HepG2 (cell line): Measurements from ENCODE around the gene WDR31. TPM values are rescaled to one million over a fixed set of nuclear protein-coding genes. Genes with fewer than 3 reads are reported as not detected.
A peak's percentile ranks its signal among the peaks of the same experiment; 100 is the strongest.

Source experiments
- ATF6 ChIP-seq: sonication (generic); formaldehyde crosslinking; conservative IDR thresholded peaks from 2 replicates; pipeline ENCODE4 v1.4.0; 2020; ENCODE audit warnings: missing genetic modification reagents
- CBX1 ChIP-seq: IDR thresholded peaks from one replicate; pipeline ENCODE4 v1.6.1; 2016; ENCODE audit warnings: antibody characterized with exemption, low read depth
- DNMT3B ChIP-seq: conservative IDR thresholded peaks from 2 replicates; pipeline ENCODE4 v1.6.1; 2016; ENCODE audit warnings: missing biosample characterization, control low read depth
- DR1 ChIP-seq: sonication (generic); formaldehyde crosslinking; IDR thresholded peaks from 2 replicates; pipeline ENCODE4 v1.8.0; 2021; ENCODE audit warnings: mild to moderate bottlenecking, missing genetic modification reagents, inconsistent platforms
- GFI1 ChIP-seq: sonication (generic); formaldehyde crosslinking; IDR thresholded peaks from 2 replicates; pipeline ENCODE4 v1.5.0; 2020; ENCODE audit warnings: missing genetic modification reagents, mild to moderate bottlenecking, borderline replicate concordance
- KDM5B ChIP-seq: sonication (generic); formaldehyde crosslinking; IDR thresholded peaks from 2 replicates; pipeline ENCODE4 v1.4.0; 2020; ENCODE audit warnings: missing genetic modification reagents, mild to moderate bottlenecking, borderline replicate concordance
- KLF6 ChIP-seq: IDR thresholded peaks from 2 replicates; pipeline ENCODE4 v1.8.0; 2016; ENCODE audit warnings: missing biosample characterization, missing genetic modification reagents
- NAIF1 ChIP-seq: sonication (generic); formaldehyde crosslinking; IDR thresholded peaks from 2 replicates; pipeline ENCODE4 v1.5.0; 2020; ENCODE audit warnings: mild to moderate bottlenecking, missing genetic modification reagents, borderline replicate concordance
- SNAPC4 ChIP-seq: sonication (generic); formaldehyde crosslinking; IDR thresholded peaks from 2 replicates; pipeline ENCODE4 v1.4.0; 2020; ENCODE audit warnings: mild to moderate bottlenecking, missing genetic modification reagents
- USF2 ChIP-seq, 2 experiments: sonication (generic) in 1 of 2; formaldehyde crosslinking in 1 of 2; IDR thresholded peaks; 2 replicates each; pipeline versions ENCODE4 v1.5.1 to v1.6.1; 2011 to 2020; ENCODE audit warnings: borderline replicate concordance in 1 of 2, low read depth in 1 of 2, low read length in 1 of 2, mild to moderate bottlenecking in 1 of 2, missing genetic modification reagents in 1 of 2, moderate library complexity in 1 of 2
- ZBTB14 ChIP-seq: sonication (generic); formaldehyde crosslinking; IDR thresholded peaks from 2 replicates; pipeline ENCODE4 v1.4.0; 2020; ENCODE audit warnings: missing genetic modification reagents
- ZNF691 ChIP-seq: sonication (generic); formaldehyde crosslinking; IDR thresholded peaks from 2 replicates; pipeline ENCODE4 v1.4.0; 2020; ENCODE audit warnings: missing genetic modification reagents, low read depth, mild to moderate bottlenecking, borderline replicate concordance
- polyA plus RNA-seq, 8 experiments: library from polyadenylated mRNA; depleted of rRNA in 3 of 8; stranded (reverse) in 7 of 8; unstranded in 1 of 8; fragments of >200 nt; fragmentation: Illumina TruSeq in 4 of 8; extraction: Trizol in 4 of 8; gene quantifications; 2 replicates each; pipeline versions ENCODE4 v1.2.1 to v1.2.3, GENCODE V29; 2011 to 2016; ENCODE audit warnings: low read depth in 4 of 8, missing spikeins in 1 of 8, mixed read lengths in 1 of 8; ENCODE audit not compliant: insufficient read depth in 1 of 8
- total RNA-seq, 5 experiments: library from RNA; depleted of rRNA; stranded (reverse); fragments of >200 nt; fragmentation: Illumina TruSeq; extraction: Trizol; gene quantifications; 2 replicates each; pipeline ENCODE4 v1.2.3, GENCODE V29; 2016; ENCODE audit warnings: low read depth in 1 of 5

Gene WDR31
- total and polyA plus RNA-seq, 2 of the 13 experiments (the other 11 are each of a cell fraction or from before 2014, with no cell fraction given) = 0.33 to 1.7 TPM

GRCh38 chr9:113376634-113377567, 36.8 kb upstream of the WDR31 start, which contains the start of gene HDHD3 (continued):
- TF ChIP-seq SNAPC4 (no peak), KDM5B (CRISPR knock-in tag) (peak; percentile 93), CBX1 (no peak), ZNF691 (CRISPR knock-in tag) (peak; percentile 69; the same call in 1 of the 2 replicates), ATF6 (CRISPR knock-in tag) (no peak), NAIF1 (peak; percentile 70; the same call in 1 of the 2 replicates), KLF6 (CRISPR knock-in tag) (peak; percentile 29; the same call in 1 of the 2 replicates), ZBTB14 (CRISPR knock-in tag) (no peak), GFI1 (CRISPR knock-in tag) (peak; percentile 4; the same call in 1 of the 2 replicates), DNMT3B (CRISPR knock-in tag) (no peak), DR1 (CRISPR knock-in tag) (no peak), USF2 (IDR thresholded peaks at IDR 0.05; ENCODE audit: low read depth, low read length) (no peak), USF2 (CRISPR knock-in tag; IDR thresholded peaks at IDR 0.05; ENCODE audit: borderline replicate concordance) (no peak)
